Left ventricle myocardium inferior (tissue), 1 donor: Measurements from ENCODE around the gene ANKRD31. TPM values are rescaled to one million over a fixed set of nuclear protein-coding genes. Genes with fewer than 3 reads are reported as not detected.

Experiments
- DNase-seq: peaks from one replicate; pipeline ENCODE4 v3.0.0-alpha.2; 2020
- H3K27ac ChIP-seq: fragments of 200-600 bp; replicated peaks from 2 replicates; pipeline ENCODE4 v1.8.0; 2021
- H3K27me3 ChIP-seq: fragments of 200-600 bp; 2 replicates; pipeline ENCODE4 v1.8.0; 2021; ENCODE audit warnings: low read depth
- H3K36me3 ChIP-seq: fragments of 200-600 bp; 2 replicates; pipeline ENCODE4 v1.8.0; 2021
- H3K4me1 ChIP-seq: fragments of 200-600 bp; 2 replicates; pipeline ENCODE4 v1.8.0; 2021
- H3K4me3 ChIP-seq: fragments of 200-600 bp; 2 replicates; pipeline ENCODE4 v1.8.0; 2021; ENCODE audit warnings: mild to moderate bottlenecking, moderate library complexity
- H3K9me3 ChIP-seq: fragments of 200-600 bp; replicated peaks from 2 replicates; pipeline ENCODE4 v1.8.0; 2021
- CTCF ChIP-seq: fragments of 200-600 bp; IDR thresholded peaks from 2 replicates; pipeline ENCODE4 v1.8.0; 2021; ENCODE audit warnings: antibody characterized with exemption, mild to moderate bottlenecking, borderline replicate concordance
- intact Hi-C: fragments of 100-400 bp; cut with micrococcal nuclease; formaldehyde crosslinking; loops from one replicate; pipeline ENCODE4 v1.11.0; 2022
- total RNA-seq: library from RNA; stranded (reverse); fragmentation: NEBNext Ultra II Directional; extraction: Animal tissue kit (Norgen Biotek cat#: 25700); gene quantifications from one replicate; pipeline ENCODE4 v1.2.1, GENCODE V29; 2021
- donor health status: DM: no; HTN: yes; CAD: no; lungs with severe emphysema.

The ANKRD31 gene
- total RNA-seq, 1 donor from 2014 or later, result 0.11 TPM

GRCh38 chr5:75057561-75057960 is 179.1 kb downstream of the ANKRD31 start:
- no peak for DNase-seq
- TF ChIP-seq CTCF, result no peak
- H3K36me3 ChIP-seq, result no peaks in the 10 kb centered on the region
- peaks cover 6% of the 10 kb centered on the region for H3K27me3 ChIP-seq
- H3K4me3 ChIP-seq, result no peak overlapping the region
- H3K4me1 ChIP-seq, result peaks cover 28% of the 10 kb centered on the region
- no peaks in the 10 kb centered on the region for H3K9me3 ChIP-seq
- H3K27ac ChIP-seq, result no peak overlapping the region
- intact Hi-C loops, result no loop called here

GRCh38 chr5:75055727-75056144 is 180.9 kb downstream of the ANKRD31 start:
- DNase-seq, result no peak
- Histone ChIP-seq H3K4me1 (peaks cover 44% of the 10 kb centered on the region), H3K4me3 (no peak overlapping the region), H3K9me3 (no peaks in the 10 kb centered on the region), H3K27ac (no peak overlapping the region), H3K36me3 (no peaks in the 10 kb centered on the region), H3K27me3 (peaks cover 6% of the 10 kb centered on the region)
- TF ChIP-seq CTCF, result no peak
- intact Hi-C loops, result no loop called here

- Histone ChIP-seq H3K36me3 (no peaks in the 10 kb centered on the region), H3K9me3 (no peaks in the 10 kb centered on the region), H3K4me3 (peak overlapping the region; percentile 88), H3K27me3 (peaks cover 6% of the 10 kb centered on the region), H3K27ac (peak overlapping the region; percentile 92), H3K4me1 (peaks cover 49% of the 10 kb centered on the region)
- DNase-seq, result peak; percentile 21
- no peak for TF ChIP-seq CTCF
- intact Hi-C loops, result no loop called here
These were observed 182.3 kb downstream of the ANKRD31 start for GRCh38 chr5:75054134-75054930.

GRCh38 chr5:75053304-75054133 is 183.2 kb downstream of the ANKRD31 start:
- peak; percentile 52 for DNase-seq
- H3K4me1 ChIP-seq, result peaks cover 49% of the 10 kb centered on the region
- H3K27me3 ChIP-seq, result peaks cover 6% of the 10 kb centered on the region
- intact Hi-C loops, result no loop called here
- peak; percentile 32 for TF ChIP-seq CTCF
- no peaks in the 10 kb centered on the region for H3K9me3 ChIP-seq
- peak overlapping the region; percentile 88 for H3K4me3 ChIP-seq
- no peaks in the 10 kb centered on the region for H3K36me3 ChIP-seq
- peak overlapping the region; percentile 92 for H3K27ac ChIP-seq

- Histone ChIP-seq H3K36me3 (no peaks in the 10 kb centered on the region), H3K4me3 (peak overlapping the region; percentile 88), H3K9me3 (no peaks in the 10 kb centered on the region), H3K27me3 (peaks cover 6% of the 10 kb centered on the region), H3K27ac (peak overlapping the region; percentile 92), H3K4me1 (peaks cover 49% of the 10 kb centered on the region)
- intact Hi-C loops, result no loop called here
- no peak for DNase-seq
- TF ChIP-seq CTCF, result no peak
These were observed 183.7 kb downstream of the ANKRD31 start for GRCh38 chr5:75053054-75053303.
